Natural killer cell (primary cell): Measurements from ENCODE around the gene MACF1. TPM values are rescaled to one million over a fixed set of nuclear protein-coding genes. Genes with fewer than 3 reads are reported as not detected.

Experiments used
- ATAC-seq, 3 donors: fragments of 150-1000 bp in 2 of 3; fragments of 200-7000 bp in 1 of 3; cut with Tn5 transposase; 1 replicate in 1 of 3; 2 replicates in 2 of 3; pipeline ENCODE4 v1.10.0; 2021; ENCODE audit warnings: mild to moderate bottlenecking in 2 of 3, moderate library complexity in 2 of 3
- DNase-seq, 2 donors: peaks; one replicate each; pipeline versions ENCODE4 v3.0.0 to v3.0.0-alpha.2; 2013 to 2021; ENCODE audit warnings: mixed read lengths in 1 of 2
- H3K27ac ChIP-seq: one replicate; pipeline ENCODE4 v1.5.1; 2013; ENCODE audit warnings: mild to moderate bottlenecking, low read length
- H3K27me3 ChIP-seq: one replicate; pipeline ENCODE4 v1.6.1; 2013; ENCODE audit warnings: low read length; ENCODE audit not compliant: control insufficient read depth, insufficient read depth
- H3K36me3 ChIP-seq: one replicate; pipeline ENCODE4 v1.6.1; 2013; ENCODE audit warnings: low read length; ENCODE audit not compliant: control insufficient read depth, insufficient read depth
- H3K4me1 ChIP-seq: one replicate; pipeline ENCODE4 v1.6.1; 2013; ENCODE audit warnings: low read length; ENCODE audit not compliant: control insufficient read depth, insufficient read depth
- H3K4me3 ChIP-seq: one replicate; pipeline ENCODE4 v1.5.1; 2013; ENCODE audit warnings: low read length
- H3K9me3 ChIP-seq: one replicate; pipeline ENCODE4 v1.6.1; 2013; ENCODE audit warnings: low read length; ENCODE audit not compliant: control insufficient read depth, insufficient read depth
- H3K27ac Mint-ChIP-seq, 2 donors: one replicate each; pipeline ENCODE4 v1.8.0; 2022; ENCODE audit warnings: mild to moderate bottlenecking in 2 of 2, mixed read lengths in 2 of 2, moderate library complexity in 1 of 2
- H3K27me3 Mint-ChIP-seq, 2 donors: one replicate each; pipeline ENCODE4 v1.8.0; 2022; ENCODE audit warnings: low read depth in 2 of 2, mixed read lengths in 2 of 2
- H3K36me3 Mint-ChIP-seq: one replicate; pipeline ENCODE4 v1.8.0; 2022; ENCODE audit warnings: mixed read lengths
- H3K4me1 Mint-ChIP-seq, 2 donors: one replicate each; pipeline ENCODE4 v1.8.0; 2022; ENCODE audit warnings: mixed read lengths in 2 of 2
- H3K4me3 Mint-ChIP-seq: one replicate; pipeline ENCODE4 v1.8.0; 2022; ENCODE audit warnings: mild to moderate bottlenecking, moderate library complexity, mixed read lengths
- H3K9me3 Mint-ChIP-seq, 2 donors: one replicate each; pipeline ENCODE4 v1.8.0; 2022; ENCODE audit warnings: mixed read lengths in 2 of 2
- CTCF ChIP-seq: fragments of 200-600 bp; IDR thresholded peaks from one replicate; pipeline ENCODE4 v1.8.0; 2022; ENCODE audit warnings: antibody characterized with exemption
- WGBS: methylation state at CpG from one replicate; pipeline ENCODE4 v1.1.7; 2013; ENCODE audit warnings: missing lambda C conversion rate; ENCODE audit not compliant: insufficient coverage; 5-methylcytosine and 5-hydroxymethylcytosine counted together
- intact Hi-C: fragments of 100-400 bp; cut with micrococcal nuclease; formaldehyde crosslinking; loops from one replicate; pipeline ENCODE4 v1.14.2; 2022
- total RNA-seq, 4 donors: library from RNA; stranded (reverse); fragments of 120-200 nt in 1 of 4; gene quantifications; one replicate each; pipeline versions ENCODE4 v1.2.3 to v1.2.4, GENCODE V29; 2013 to 2022

Gene MACF1
- total RNA-seq, 3 donors from 2014 or later (not counting 1 experiment from before 2014, with no cell fraction given) = 752 to 811 (median 752) TPM

DNA sequence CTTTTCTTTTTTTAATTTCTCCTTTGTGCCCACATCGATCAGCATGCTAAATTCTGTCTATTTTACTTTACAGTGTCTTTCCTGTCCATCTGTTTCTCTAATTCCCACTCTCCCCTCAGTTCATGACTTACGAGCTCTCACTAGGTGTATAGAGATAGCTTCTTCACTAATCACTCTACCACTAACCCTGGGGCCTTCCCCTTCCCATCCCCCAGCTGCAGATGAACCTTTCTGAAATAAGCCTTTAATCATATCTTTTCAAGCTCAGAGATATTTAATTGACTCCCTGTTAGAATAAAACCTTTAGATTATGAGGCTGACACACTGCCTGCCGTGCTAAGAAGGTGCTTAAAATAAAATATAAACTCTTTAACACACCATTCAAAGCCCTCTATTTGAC lies 220.7 kb downstream of the MACF1 start:
- no peak overlapping the region for H3K4me3 Mint-ChIP-seq
- ATAC-seq (no peak), DNase-seq (no peak)
- no peaks in the 10 kb centered on the region for H3K9me3 Mint-ChIP-seq
- Histone ChIP-seq H3K9me3 (no peaks in the 10 kb centered on the region), H3K27me3 (no peaks in the 10 kb centered on the region), H3K4me1 (no peaks in the 10 kb centered on the region), H3K27ac (no peak overlapping the region), H3K36me3 (peaks cover 79% of the 10 kb centered on the region), H3K4me3 (no peak overlapping the region)
- 94% methylated on average over 3 of the region's 3 CpGs for WGBS
- intact Hi-C loops = no loop called here
- H3K4me1 Mint-ChIP-seq = peaks cover 20 to 25% of the 10 kb centered on the region in 2 donors
- TF ChIP-seq CTCF = no peak
- peak overlapping the region; percentile 2 to 25 for H3K27ac Mint-ChIP-seq
- peaks cover 57% of the 10 kb centered on the region for H3K36me3 Mint-ChIP-seq
- no peaks in the 10 kb centered on the region for H3K27me3 Mint-ChIP-seq

DNA sequence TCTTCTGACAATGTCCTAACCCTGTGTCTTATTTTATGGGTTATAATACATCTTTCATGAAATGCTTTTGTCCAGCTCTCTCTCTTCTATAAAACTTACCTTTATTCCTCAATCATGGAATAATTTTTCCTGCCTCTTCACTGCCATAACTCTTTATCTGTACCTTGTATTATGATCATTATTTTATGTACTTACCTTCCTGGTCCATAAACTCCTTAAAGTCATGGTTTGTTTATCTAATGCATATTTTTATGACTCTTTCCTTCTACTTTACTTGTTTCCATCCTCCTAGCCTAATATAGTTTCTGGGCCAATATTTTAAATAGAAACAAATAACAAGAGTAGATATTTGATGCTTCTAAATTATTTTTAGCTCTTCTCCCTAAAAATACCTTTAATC lies 221.1 kb downstream of the MACF1 start:
- H3K27ac Mint-ChIP-seq = peak overlapping the region; percentile 2 to 25

GRCh38 chr1:39426346-39426745 lies 221.9 kb downstream of the MACF1 start:
- no peaks in the 10 kb centered on the region for H3K4me1 ChIP-seq
- TF ChIP-seq CTCF = no peak
- H3K9me3 ChIP-seq = no peaks in the 10 kb centered on the region
- Mint-ChIP-seq H3K9me3 (no peaks in the 10 kb centered on the region), H3K4me3 (no peak overlapping the region), H3K27ac (peak overlapping the region; percentile 80 to 81), H3K36me3 (peaks cover 69% of the 10 kb centered on the region), H3K27me3 (no peaks in the 10 kb centered on the region), H3K4me1 (peaks cover 18 to 31% of the 10 kb centered on the region in 2 donors)
- no peaks in the 10 kb centered on the region for H3K27me3 ChIP-seq
- DNase-seq (no peak), ATAC-seq (no peak)
- no peak overlapping the region for H3K27ac ChIP-seq
- intact Hi-C loops = no loop called here
- 100% methylated on average over 1 of the region's 1 CpG for WGBS
- peaks cover 86% of the 10 kb centered on the region for H3K36me3 ChIP-seq
- no peak overlapping the region for H3K4me3 ChIP-seq

More for the DNA sequence above, 221.1 kb downstream of the MACF1 start:
- Mint-ChIP-seq H3K27me3 (no peaks in the 10 kb centered on the region), H3K4me1 (peaks cover 18 to 28% of the 10 kb centered on the region in 2 donors), H3K36me3 (peaks cover 62% of the 10 kb centered on the region), H3K9me3 (no peaks in the 10 kb centered on the region), H3K4me3 (no peak overlapping the region)
- Histone ChIP-seq H3K9me3 (no peaks in the 10 kb centered on the region), H3K36me3 (peaks cover 83% of the 10 kb centered on the region), H3K27me3 (no peaks in the 10 kb centered on the region), H3K27ac (no peak overlapping the region), H3K4me1 (no peaks in the 10 kb centered on the region), H3K4me3 (no peak overlapping the region)
- no peak for ATAC-seq
- no peak for TF ChIP-seq CTCF
- intact Hi-C loops = no loop called here
- no peak for DNase-seq

DNA sequence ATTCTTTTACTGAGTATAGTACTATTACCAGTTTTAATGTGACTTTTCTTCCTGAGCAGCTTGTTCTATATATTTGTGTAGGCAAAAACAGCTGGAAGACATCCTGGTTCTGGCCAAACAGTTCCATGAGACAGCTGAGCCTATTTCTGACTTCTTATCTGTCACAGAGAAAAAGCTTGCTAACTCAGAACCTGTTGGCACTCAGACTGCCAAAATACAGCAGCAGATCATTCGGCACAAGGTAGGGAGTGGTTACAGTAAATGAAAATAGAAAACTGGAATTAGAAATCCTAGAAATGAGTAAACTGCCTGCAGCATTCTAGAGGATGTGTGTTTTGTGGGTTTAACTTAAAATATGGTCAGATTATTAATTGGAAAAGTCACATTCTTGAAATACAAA lies 222.9 kb downstream of the MACF1 start:
- H3K27ac Mint-ChIP-seq = peak overlapping the region; percentile 80 to 81
- H3K36me3 Mint-ChIP-seq = peaks cover 75% of the 10 kb centered on the region
- H3K27me3 ChIP-seq = no peaks in the 10 kb centered on the region
- H3K27ac ChIP-seq = no peak overlapping the region
- H3K36me3 ChIP-seq = peaks cover 92% of the 10 kb centered on the region
- H3K9me3 Mint-ChIP-seq = no peaks in the 10 kb centered on the region
- no peaks in the 10 kb centered on the region for H3K4me1 ChIP-seq
- H3K4me3 ChIP-seq = no peak overlapping the region
- no peaks in the 10 kb centered on the region for H3K27me3 Mint-ChIP-seq
- peaks cover 14 to 35% of the 10 kb centered on the region in 2 donors for H3K4me1 Mint-ChIP-seq
- WGBS = 89% methylated on average over 1 of the region's 1 CpG
- intact Hi-C loops = no loop called here
- no peak for TF ChIP-seq CTCF
- H3K4me3 Mint-ChIP-seq = no peak overlapping the region
- ATAC-seq (no peak), DNase-seq (no peak)
- H3K9me3 ChIP-seq = no peaks in the 10 kb centered on the region
